IMR-90 (cell line): ENCODE results near the gene BPI. TPM values are rescaled to one million over a fixed set of nuclear protein-coding genes. Genes with fewer than 3 reads are reported as not detected.

ENCODE experiments used
- ATAC-seq: fragments of 200-7000 bp; cut with Tn5 transposase; 2 replicates; pipeline ENCODE4 v1.9.1; 2020; ENCODE audit warnings: low read depth, mild to moderate bottlenecking, moderate library complexity
- BruUV-seq: library from RNA; stranded (reverse); fragments of 400-500 nt; replicated peaks from 2 replicates; lab custom pipeline; 2021; lab: Mats Ljungman, UMichigan
- CTCF ChIA-PET: fragments of 300-600 bp; formaldehyde crosslinking; extraction: SDS; loops from one replicate; lab custom pipeline; 2021; ENCODE audit warnings: antibody characterized with exemption; lab: Yijun Ruan, JAX
- POLR2A ChIA-PET: fragments of 300-600 bp; sonication (Branson Sonifier 250); formaldehyde crosslinking; loops from one replicate; lab custom pipeline; 2022; ENCODE audit warnings: antibody characterized with exemption; ENCODE audit not compliant: unreplicated experiment; lab: Charles Lee
- DNase-seq: peaks from one replicate; pipeline ENCODE4 v3.0.0; 2013
- H2AFZ ChIP-seq: replicated peaks from 2 replicates; pipeline ENCODE3; 2013; ENCODE audit warnings: low read length, mild to moderate bottlenecking; ENCODE audit not compliant: poor library complexity
- H2AK5ac ChIP-seq: 2 replicates; pipeline ENCODE4 v1.6.1; 2013; ENCODE audit warnings: low read depth, low read length, inconsistent platforms
- H2AK9ac ChIP-seq: replicated peaks from 2 replicates; pipeline ENCODE3; 2013; ENCODE audit warnings: mild to moderate bottlenecking, low read depth, low read length, moderate library complexity; ENCODE audit not compliant: poor library complexity
- H2BK120ac ChIP-seq: 2 replicates; pipeline ENCODE4 v1.6.1; 2013; ENCODE audit warnings: low read depth, low read length, inconsistent platforms
- H2BK15ac ChIP-seq: 3 replicates; pipeline ENCODE4 v1.6.1; 2013; ENCODE audit warnings: low read depth, low read length, inconsistent platforms
- H2BK20ac ChIP-seq: 2 replicates; pipeline ENCODE4 v1.6.1; 2013; ENCODE audit warnings: low read depth, mild to moderate bottlenecking, inconsistent platforms, low read length, moderate library complexity
- H2BK5ac ChIP-seq: 2 replicates; pipeline ENCODE4 v1.6.1; 2013; ENCODE audit warnings: mild to moderate bottlenecking, low read depth, low read length, inconsistent platforms; ENCODE audit not compliant: poor library complexity, severe bottlenecking
- H3K14ac ChIP-seq: replicated peaks from 2 replicates; pipeline ENCODE4 v1.6.1; 2013; ENCODE audit warnings: low read depth, low read length, inconsistent platforms
- H3K18ac ChIP-seq: 2 replicates; pipeline ENCODE4 v1.6.1; 2013; ENCODE audit warnings: low read depth, low read length, control low read depth
- H3K23ac ChIP-seq: 2 replicates; pipeline ENCODE4 v1.6.1; 2013; ENCODE audit warnings: low read depth, low read length, inconsistent platforms
- H3K27ac ChIP-seq: 2 replicates; pipeline ENCODE4 v1.5.1; 2013; ENCODE audit warnings: mild to moderate bottlenecking, control low read depth, low read length; ENCODE audit not compliant: insufficient read depth
- H3K27me3 ChIP-seq: 2 replicates; pipeline ENCODE4 v1.6.1; 2013; ENCODE audit warnings: low read length; ENCODE audit not compliant: control insufficient read depth, insufficient read depth
- H3K36me3 ChIP-seq: 2 replicates; pipeline ENCODE4 v1.6.1; 2013; ENCODE audit warnings: low read length, mixed read lengths; ENCODE audit not compliant: control insufficient read depth, insufficient read depth
- H3K4ac ChIP-seq: 2 replicates; pipeline ENCODE4 v1.6.1; 2013; ENCODE audit warnings: low read depth, low read length, inconsistent platforms
- H3K4me1 ChIP-seq: 2 replicates; pipeline ENCODE4 v1.6.1; 2013; ENCODE audit warnings: low read length, mixed read lengths; ENCODE audit not compliant: control insufficient read depth, insufficient read depth
- H3K4me2 ChIP-seq: 2 replicates; pipeline ENCODE4 v1.6.1; 2013; ENCODE audit warnings: low read depth, mild to moderate bottlenecking, control low read depth, low read length, moderate library complexity
- H3K4me3 ChIP-seq: 2 replicates; pipeline ENCODE4 v1.5.1; 2013; ENCODE audit warnings: low read depth, mild to moderate bottlenecking, control low read depth, low read length, moderate library complexity; ENCODE audit not compliant: insufficient read depth
- H3K56ac ChIP-seq: 2 replicates; pipeline ENCODE4 v1.6.1; 2013; ENCODE audit warnings: low read length, inconsistent platforms; ENCODE audit not compliant: insufficient read depth; ENCODE audit errors: extremely low read depth
- H3K79me1 ChIP-seq, 2 experiments: 2 replicates each; pipeline ENCODE4 v1.6.1; 2013; ENCODE audit warnings: low read length in 2 of 2, inconsistent platforms in 1 of 2, low read depth in 1 of 2
- H3K9ac ChIP-seq: 2 replicates; pipeline ENCODE4 v1.6.1; 2013; ENCODE audit warnings: low read depth, low read length, control low read depth
- H3K9me1 ChIP-seq: 2 replicates; pipeline ENCODE4 v1.6.1; 2013; ENCODE audit warnings: low read length, inconsistent platforms; ENCODE audit not compliant: insufficient read depth
- H3K9me3 ChIP-seq: 2 replicates; pipeline ENCODE4 v1.6.1; 2013; ENCODE audit warnings: low read length; ENCODE audit not compliant: control insufficient read depth, insufficient read depth
- H4K20me1 ChIP-seq: 2 replicates; pipeline ENCODE4 v1.6.1; 2013; ENCODE audit warnings: low read length, inconsistent platforms; ENCODE audit not compliant: insufficient read depth
- H4K5ac ChIP-seq: 2 replicates; pipeline ENCODE4 v1.6.1; 2013; ENCODE audit warnings: mild to moderate bottlenecking, low read depth, low read length, control low read depth
- H4K8ac ChIP-seq, 2 experiments: 2 replicates each; pipeline ENCODE4 v1.6.1; 2013; ENCODE audit warnings: low read depth in 2 of 2, low read length in 2 of 2, control low read depth in 1 of 2, inconsistent platforms in 1 of 2
- H4K91ac ChIP-seq: 2 replicates; pipeline ENCODE4 v1.6.1; 2013; ENCODE audit warnings: low read depth, low read length, inconsistent platforms; ENCODE audit not compliant: insufficient read depth
- CHD1 ChIP-seq: IDR thresholded peaks from 2 replicates; pipeline ENCODE4 v1.6.1; 2012; ENCODE audit warnings: low read depth, low read length, improper control_type of control experiment
- CTCF ChIP-seq: conservative IDR thresholded peaks from 2 replicates; pipeline ENCODE4 v1.5.1; 2012; ENCODE audit warnings: mild to moderate bottlenecking, low read depth, low read length, improper control_type of control experiment
- FOS ChIP-seq: fragments of 150-350 bp; IDR thresholded peaks from 2 replicates; pipeline ENCODE4 v1.6.1; 2016; ENCODE audit warnings: low read depth, low read length
- MAFK ChIP-seq: IDR thresholded peaks from 2 replicates; pipeline ENCODE4 v1.6.1; 2012; ENCODE audit warnings: low read depth, low read length, improper control_type of control experiment
- MAZ ChIP-seq: IDR thresholded peaks from 2 replicates; pipeline ENCODE4 v1.6.1; 2012; ENCODE audit warnings: low read depth, mild to moderate bottlenecking, low read length, improper control_type of control experiment, moderate library complexity, borderline replicate concordance
- NFE2L2 ChIP-seq: fragments of 150-350 bp; IDR thresholded peaks from 2 replicates; pipeline ENCODE4 v1.6.1; 2016; ENCODE audit warnings: low read depth, mild to moderate bottlenecking, low read length
- RFX5 ChIP-seq: IDR thresholded peaks from 2 replicates; pipeline ENCODE4 v1.8.0; 2012; ENCODE audit warnings: low read depth, mild to moderate bottlenecking, low read length, moderate library complexity
- WGBS, 2 experiments: methylation state at CpG; one replicate each; pipeline versions ENCODE4 v1.1.5 to v1.1.7; 2013; ENCODE audit warnings: missing lambda C conversion rate in 2 of 2; ENCODE audit not compliant: insufficient read length in 1 of 2; ENCODE audit errors: extremely low coverage in 2 of 2; 5-methylcytosine and 5-hydroxymethylcytosine counted together
- dilution Hi-C: fragments of 300-500 bp; cut with HindIII; formaldehyde crosslinking; loops from one replicate; pipeline ENCODE4 v1.14.3; 2018; ENCODE audit warnings: low sequenced_read_pairs; ENCODE audit not compliant: unreplicated experiment
- in situ Hi-C: fragments of 300-500 bp; cut with MboI; formaldehyde crosslinking; loops from 3 replicates; pipeline ENCODE4 v1.14.3; 2019; ENCODE audit warnings: low sequenced_read_pairs, inconsistent platforms, mixed read lengths
- intact Hi-C: fragments of 100-400 bp; cut with micrococcal nuclease; formaldehyde crosslinking; loops from 2 replicates; pipeline ENCODE4 v1.10.0; 2022
- polyA plus RNA-seq, 3 experiments: library from polyadenylated mRNA; depleted of rRNA; stranded (reverse); fragments of >200 nt; gene quantifications; 2 replicates each; pipeline ENCODE4 v1.2.3, GENCODE V29; 2012; ENCODE audit warnings: low replicate concordance in 1 of 3
- total RNA-seq: library from RNA; depleted of rRNA; stranded (reverse); fragments of >200 nt; gene quantifications from 2 replicates; pipeline ENCODE4 v1.2.3, GENCODE V29; 2012

The BPI gene
- total and polyA plus RNA-seq, 2 of the 4 experiments (the other 2 are of a cell fraction), result 0.05 TPM; not detected in 1

DNA sequence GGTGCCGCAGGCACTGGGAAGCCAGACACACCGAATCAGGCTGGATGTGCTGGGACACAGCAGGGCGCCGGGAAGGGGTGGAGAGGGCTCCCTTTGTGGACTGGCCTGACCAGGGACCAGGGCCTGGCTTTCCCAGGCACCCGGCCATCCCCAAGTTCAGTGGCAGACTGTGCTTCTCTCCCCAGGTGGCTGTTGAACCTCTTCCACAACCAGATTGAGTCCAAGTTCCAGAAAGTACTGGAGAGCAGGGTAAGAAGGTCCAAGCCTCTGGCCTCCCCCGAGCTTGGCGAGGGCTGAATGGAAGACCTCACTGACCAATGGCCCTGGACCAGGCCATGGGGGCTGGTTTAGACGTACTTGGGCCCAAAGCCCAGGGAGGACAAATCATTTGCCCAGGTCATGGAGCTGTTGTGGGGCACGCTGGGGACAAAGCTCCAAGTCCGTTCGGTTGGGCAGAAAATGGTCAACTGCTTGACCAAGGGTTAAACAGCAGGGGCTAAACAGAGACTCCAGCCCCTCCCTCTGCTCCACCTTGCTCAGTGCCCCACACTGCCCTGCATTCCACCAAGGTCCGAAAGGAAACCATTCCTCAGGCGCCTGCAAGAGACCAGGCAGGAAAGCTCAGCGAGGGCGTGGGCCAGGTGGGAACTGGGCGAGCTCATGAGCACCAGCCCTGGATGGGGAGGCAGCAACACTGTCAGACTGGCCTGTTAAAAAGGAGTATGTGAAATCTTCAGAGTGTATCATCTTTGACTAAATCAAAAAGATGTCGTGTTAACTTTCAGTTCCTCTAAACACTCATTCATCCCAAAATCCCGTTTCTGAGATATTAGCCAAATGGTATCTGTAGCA is 51.4 kb downstream of the BPI start:
- BruUV-seq, result no TSS peak
- Histone ChIP-seq H2BK20ac (no peak overlapping the region), H3K79me1 (no peaks in the 10 kb centered on the region), H3K9me1 (no peaks in the 10 kb centered on the region), H2AK9ac (no peak overlapping the region), H2BK120ac (no peak overlapping the region), H2BK5ac (no peak overlapping the region), H3K14ac (no peak overlapping the region), H3K9me3 (no peaks in the 10 kb centered on the region), H3K4me1 (no peaks in the 10 kb centered on the region; the same call in 1 of the 2 replicates), H3K27ac (no peak overlapping the region), H4K8ac (no peak overlapping the region), H2AK5ac (no peak overlapping the region), H3K4ac (no peak overlapping the region), H3K27me3 (peaks cover 2% of the 10 kb centered on the region), H3K36me3 (no peaks in the 10 kb centered on the region), H3K4me2 (no peak overlapping the region), H3K18ac (no peak overlapping the region), H4K91ac (no peak overlapping the region), H4K5ac (no peak overlapping the region), H2AFZ (peak overlapping the region; percentile 44), H3K9ac (no peak overlapping the region), H3K4me3 (no peak overlapping the region), H2BK15ac (no peak overlapping the region), H3K23ac (no peak overlapping the region), H3K56ac (no peak overlapping the region), H4K20me1 (no peaks in the 10 kb centered on the region)
- dilution Hi-C loops, result no loop called here
- DNase-seq (no peak), ATAC-seq (no peak)
- intact Hi-C loops, result loop anchor here (1.0 kb wide), 1 partner anchor 126 kb away; no protein-coding TSS in a partner anchor
- 87% methylated on average over 11 of the region's 18 CpGs; no CpG with 5 or more reads in 1 of the 2 experiments for WGBS, 2 experiments
- TF ChIP-seq NFE2L2, result no peak
- no peak for TF ChIP-seq RFX5
- TF ChIP-seq CTCF, result no peak
- TF ChIP-seq MAZ, result no peak
- TF ChIP-seq MAFK, result no peak
- no peak for TF ChIP-seq CHD1
- no peak for TF ChIP-seq FOS
- POLR2A ChIA-PET, result no interaction called here
- in situ Hi-C loops, result no loop called here
- CTCF ChIA-PET, result no interaction called here
